Spleen (tissue), 11 donors: ENCODE measurements around the gene GNG13. TPM values are rescaled to one million over a fixed set of nuclear protein-coding genes. Genes with fewer than 3 reads are reported as not detected.
A peak's percentile ranks its signal among the peaks of the same experiment; 100 is the strongest.

Experiments used
- DNase-seq: peaks from one replicate; pipeline ENCODE4 v3.0.0-alpha.2; 2020
- H3K27ac ChIP-seq, 8 donors: fragments of 200-600 bp; sonication (generic) in 7 of 8; 1 replicate in 4 of 8; 2 replicates in 4 of 8; pipeline versions ENCODE4 v1.5.0 to v1.8.0; 2016 to 2021; ENCODE audit warnings: inconsistent platforms in 4 of 8, mild to moderate bottlenecking in 4 of 8, moderate library complexity in 1 of 8
- H3K27me3 ChIP-seq, 7 donors: fragments of 200-600 bp; sonication (generic) in 6 of 7; replicated peaks in 1 of 7; 1 replicate in 4 of 7; 2 replicates in 3 of 7; pipeline versions ENCODE4 v1.5.0 to v1.8.0; 2016 to 2021; ENCODE audit warnings: inconsistent platforms in 3 of 7, mild to moderate bottlenecking in 1 of 7
- H3K36me3 ChIP-seq, 6 donors: fragments of 200-600 bp; sonication (generic) in 5 of 6; 1 replicate in 4 of 6; 2 replicates in 2 of 6; pipeline versions ENCODE4 v1.5.0 to v1.8.0; 2016 to 2021; ENCODE audit warnings: inconsistent platforms in 2 of 6
- H3K4me1 ChIP-seq, 6 donors: fragments of 200-600 bp; sonication (generic) in 5 of 6; 1 replicate in 3 of 6; 2 replicates in 3 of 6; pipeline versions ENCODE4 v1.5.0 to v1.8.0; 2016 to 2021; ENCODE audit warnings: inconsistent platforms in 3 of 6
- H3K4me3 ChIP-seq, 8 donors: fragments of 200-600 bp; sonication (generic) in 7 of 8; 1 replicate in 4 of 8; 2 replicates in 4 of 8; pipeline versions ENCODE4 v1.5.0 to v1.8.0; 2016 to 2021; ENCODE audit warnings: inconsistent platforms in 4 of 8, mild to moderate bottlenecking in 4 of 8, moderate library complexity in 2 of 8
- H3K9me3 ChIP-seq, 8 donors: fragments of 200-600 bp; sonication (generic) in 7 of 8; 1 replicate in 4 of 8; 2 replicates in 4 of 8; pipeline versions ENCODE4 v1.5.0 to v1.8.0; 2016 to 2021; ENCODE audit warnings: inconsistent platforms in 4 of 8
- POLR2A ChIP-seq, 3 donors: fragments of 450-650 bp; IDR thresholded peaks; one replicate each; pipeline ENCODE4 v1.5.1; 2017; ENCODE audit warnings: antibody characterized with exemption in 3 of 3, mild to moderate bottlenecking in 1 of 3
- POLR2AphosphoS5 ChIP-seq, 3 donors: sonication (generic); formaldehyde crosslinking; IDR thresholded peaks; one replicate each; pipeline ENCODE4 v1.5.1; 2017; ENCODE audit warnings: antibody characterized with exemption in 3 of 3
- WGBS, 5 donors: extraction: QIAGEN DNeasy Blood & Tissue Kit in 3 of 5; methylation state at CpG; one replicate each; pipeline versions ENCODE4 v1.1.5 to v1.1.7; 2013 to 2018; 5-methylcytosine and 5-hydroxymethylcytosine counted together
- intact Hi-C: fragments of 100-400 bp; cut with DNase I; formaldehyde crosslinking; loops from one replicate; pipeline ENCODE4 v1.15.0; 2023; ENCODE audit warnings: low total_unique reads
- polyA plus RNA-seq, 3 donors: library from polyadenylated mRNA; stranded (reverse); fragments of 200-250 nt; gene quantifications; one replicate each; pipeline ENCODE4 v1.2.1, GENCODE V29; 2013
- total RNA-seq, 7 donors: library from RNA; depleted of rRNA in 3 of 7; stranded (reverse); fragments of >200 nt in 3 of 7; fragmentation: NEBNext Ultra II Directional in 4 of 7; extraction: Animal tissue kit (Norgen Biotek cat#: 25700) in 4 of 7; gene quantifications; one replicate each; pipeline versions ENCODE4 v1.1.0 to v1.2.1, GENCODE V29; 2016 to 2021
- TF ChIP-seq, protein P1 (sequence below), 11 experiments: fragments of 200-600 bp in 7 of 11; fragments of 450-650 bp in 4 of 11; sonication (generic) in 4 of 11; IDR thresholded peaks in 8 of 11; conservative IDR thresholded peaks in 3 of 11; 1 replicate in 7 of 11; 2 replicates in 4 of 11; pipeline versions ENCODE4 v1.4.0 to v1.8.0; 2016 to 2021; ENCODE audit warnings: antibody characterized with exemption in 11 of 11, inconsistent platforms in 4 of 11, mild to moderate bottlenecking in 1 of 11
- donor health status: healthy with polysubstance abuse.
- donor health status: DM: no; HTN: no; CAD: no; lungs with moderate emphysema.
- donor health status: DM: no; HTN: no; CAD: no.
- donor health status: Bipolar disorder and iron deficiency.
- donor health status: healthy.
- donor health status: DM: no; HTN: no; CAD: no.
- donor health status: DM: yes; HTN: yes; CAD: no.

GNG13 gene
- total and polyA plus RNA-seq, 10 donors = not detected

GRCh38 chr16:788399-789126, 12.0 kb downstream of the GNG13 start, which contains the start of gene CHTF18:
TSS of gene CHTF18 (plus strand) at chr16:788620. CDS start at chr16:788685, 65 bp downstream.
- intact Hi-C loops = loop anchor here (5.0 kb wide), 1 partner anchor 76 kb away; no protein-coding TSS in a partner anchor
- Histone ChIP-seq H3K4me3 (peak within 1 kb of the TSS; percentile 92 to 99 (median 97)), H3K27me3 (peaks cover 0 to 3% (median 0%) of the 10 kb centered on the region in 7 donors), H3K9me3 (no peaks in the 10 kb centered on the region), H3K27ac (peak within 1 kb of the TSS; percentile 53 to 90 (median 78)), H3K4me1 (peaks cover 17 to 45% (median 33%) of the 10 kb centered on the region in 6 donors), H3K36me3 (peaks cover 0 to 63% (median 18%) of the 10 kb centered on the region in 6 donors)
- DNase-seq = peak; percentile 95
- TF ChIP-seq POLR2A (IDR thresholded peaks at IDR 0.05) = no peak
- peak; percentile 10 to 68 (median 65) for TF ChIP-seq POLR2AphosphoS5 (IDR thresholded peaks at IDR 0.05)
- 0 to 1% (median 0%) methylated on average over 14 to 97 of the region's 97 CpGs for WGBS, 5 donors

- no peak for DNase-seq
- intact Hi-C loops = loop anchor here (5.0 kb wide), 1 partner anchor 76 kb away; no protein-coding TSS in a partner anchor
These were observed 12.5 kb downstream of the GNG13 start, which contains the start of gene RPUSD1 for GRCh38 chr16:787978-788398. TSS of gene RPUSD1 (minus strand) at chr16:788381. CDS start at chr16:787737, 644 bp downstream.

DNA sequence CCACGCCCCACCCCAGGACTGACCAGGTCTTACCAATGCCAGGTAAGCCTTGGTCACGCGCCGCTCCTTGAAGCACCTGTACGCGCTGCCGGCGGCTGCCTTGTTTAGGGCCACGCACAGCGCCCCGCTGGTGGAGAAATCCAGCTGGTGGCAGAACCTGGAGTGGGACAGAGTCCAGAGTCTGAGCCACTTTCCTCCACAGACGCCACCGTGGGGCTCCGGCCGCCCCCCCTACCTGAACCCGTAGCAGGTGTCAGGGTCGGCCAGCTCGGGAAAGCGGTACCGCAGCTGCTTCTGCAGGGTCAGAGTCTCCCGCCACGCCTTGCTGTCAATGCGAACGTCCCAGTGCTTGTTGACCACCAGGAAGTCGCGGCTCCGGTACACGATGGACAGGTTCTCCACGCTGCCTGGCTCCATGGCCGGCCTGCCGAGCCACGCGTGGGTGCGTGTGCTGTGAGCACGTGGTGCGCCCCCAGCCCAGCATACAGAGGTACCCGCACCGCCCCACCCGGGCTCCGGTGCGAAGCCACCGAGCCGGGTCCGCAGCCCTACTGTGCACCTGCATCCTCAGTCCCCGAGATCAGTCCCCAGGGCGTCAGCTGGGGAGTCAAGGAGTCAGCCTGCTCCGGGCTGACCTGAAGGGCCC, 13.1 kb downstream of the GNG13 start:
- WGBS, 5 donors = 40 to 64% (median 43%) methylated on average over 9 to 47 of the region's 47 CpGs
- H3K9me3 ChIP-seq = no peaks in the 10 kb centered on the region
- intact Hi-C loops = loop anchor here (5.0 kb wide), 1 partner anchor 75 kb away; no protein-coding TSS in a partner anchor
- peaks cover 0 to 15% (median 9%) of the 10 kb centered on the region in 7 donors for H3K27me3 ChIP-seq
- DNase-seq = peak; percentile 85
- TF ChIP-seq POLR2AphosphoS5 (IDR thresholded peaks at IDR 0.05) (no peak), POLR2A (IDR thresholded peaks at IDR 0.05) (no peak)
- TF ChIP-seq, protein P1, sequence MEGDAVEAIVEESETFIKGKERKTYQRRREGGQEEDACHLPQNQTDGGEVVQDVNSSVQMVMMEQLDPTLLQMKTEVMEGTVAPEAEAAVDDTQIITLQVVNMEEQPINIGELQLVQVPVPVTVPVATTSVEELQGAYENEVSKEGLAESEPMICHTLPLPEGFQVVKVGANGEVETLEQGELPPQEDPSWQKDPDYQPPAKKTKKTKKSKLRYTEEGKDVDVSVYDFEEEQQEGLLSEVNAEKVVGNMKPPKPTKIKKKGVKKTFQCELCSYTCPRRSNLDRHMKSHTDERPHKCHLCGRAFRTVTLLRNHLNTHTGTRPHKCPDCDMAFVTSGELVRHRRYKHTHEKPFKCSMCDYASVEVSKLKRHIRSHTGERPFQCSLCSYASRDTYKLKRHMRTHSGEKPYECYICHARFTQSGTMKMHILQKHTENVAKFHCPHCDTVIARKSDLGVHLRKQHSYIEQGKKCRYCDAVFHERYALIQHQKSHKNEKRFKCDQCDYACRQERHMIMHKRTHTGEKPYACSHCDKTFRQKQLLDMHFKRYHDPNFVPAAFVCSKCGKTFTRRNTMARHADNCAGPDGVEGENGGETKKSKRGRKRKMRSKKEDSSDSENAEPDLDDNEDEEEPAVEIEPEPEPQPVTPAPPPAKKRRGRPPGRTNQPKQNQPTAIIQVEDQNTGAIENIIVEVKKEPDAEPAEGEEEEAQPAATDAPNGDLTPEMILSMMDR (IDR thresholded peaks at IDR 0.05 in 8 of 11, conservative IDR thresholded peaks at IDR 0.05 in 3 of 11) = no peak
- peaks cover 17 to 45% (median 33%) of the 10 kb centered on the region in 6 donors for H3K4me1 ChIP-seq
- H3K27ac ChIP-seq = peak overlapping the region; percentile 53 to 90 (median 78)
- H3K4me3 ChIP-seq = peak overlapping the region; percentile 92 to 99 (median 97)
- peaks cover 0 to 51% (median 13%) of the 10 kb centered on the region in 6 donors for H3K36me3 ChIP-seq

More at GRCh38 chr16:787978-788398, 12.5 kb downstream of the GNG13 start, which contains the start of gene RPUSD1:
- Histone ChIP-seq H3K36me3 (peaks cover 0 to 57% (median 15%) of the 10 kb centered on the region in 6 donors), H3K27ac (peak within 1 kb of the TSS; percentile 53 to 90 (median 78)), H3K9me3 (no peaks in the 10 kb centered on the region), H3K4me1 (peaks cover 17 to 45% (median 33%) of the 10 kb centered on the region in 6 donors), H3K4me3 (peak within 1 kb of the TSS; percentile 92 to 99 (median 97)), H3K27me3 (peaks cover 0 to 9% (median 3%) of the 10 kb centered on the region in 7 donors)
- peak in 2 of 3 donors; percentile 50 to 68 for TF ChIP-seq POLR2AphosphoS5 (IDR thresholded peaks at IDR 0.05)
- TF ChIP-seq, protein P1 (IDR thresholded peaks at IDR 0.05 in 8 of 11, conservative IDR thresholded peaks at IDR 0.05 in 3 of 11) = peak in 4 of 11 experiments; percentile 7 to 19 (median 14)
- TF ChIP-seq POLR2A (IDR thresholded peaks at IDR 0.05) = peak in 1 of 3 donors; percentile 36
- 0 to 2% (median 1%) methylated on average over 10 to 45 of the region's 45 CpGs for WGBS, 5 donors
